Ureter (tissue), 1 donor: ENCODE measurements around the gene F8A1. TPM values are rescaled to one million over a fixed set of nuclear protein-coding genes. Genes with fewer than 3 reads are reported as not detected.

ENCODE experiments used
- total RNA-seq: library from RNA; stranded (reverse); gene quantifications from one replicate; pipeline ENCODE4 v1.2.4, GENCODE V29; 2023
- donor health status: DM: yes; HTN: yes; CAD: no.

The F8A1 gene
- total RNA-seq, 1 donor from 2014 or later, result 35.7 TPM

Other genes starting within 250 kb of the F8A1 start
- not detected for gene CTAG2, start 232.8 kb upstream of the F8A1 start, total RNA-seq
- gene GAB3, start 135.3 kb upstream of the F8A1 start, total RNA-seq, result 4.2 TPM
- 73.8 TPM for gene DKC1, start 123.5 kb upstream of the F8A1 start, total RNA-seq
- 21.9 TPM for gene MPP1, start 80.9 kb upstream of the F8A1 start, total RNA-seq
- gene SMIM9, start 51.7 kb upstream of the F8A1 start, total RNA-seq, result not detected
- gene F8, start 136.4 kb downstream of the F8A1 start, total RNA-seq, result 28.2 TPM
- 78.4 TPM for gene FUNDC2, start 140.5 kb downstream of the F8A1 start, total RNA-seq
- 9.1 TPM for gene CMC4, start 184.8 kb downstream of the F8A1 start, total RNA-seq
- gene MTCP1, start 184.8 kb downstream of the F8A1 start, total RNA-seq, result 17.7 TPM
- 23.3 TPM for gene BRCC3, start 185.2 kb downstream of the F8A1 start, total RNA-seq